Effector memory CD4-positive, alpha-beta T cell (primary cell): ENCODE measurements around the gene ANKRD39.

Source experiments
- DNase-seq, 3 donors: peaks; one replicate each; pipeline ENCODE4 v3.0.0-alpha.2; 2020
- H3K27ac ChIP-seq: 2 replicates; pipeline ENCODE4 v1.7.0; 2013; ENCODE audit warnings: mild to moderate bottlenecking, low read length, moderate library complexity; ENCODE audit not compliant: insufficient read depth, poor library complexity, severe bottlenecking
- H3K27me3 ChIP-seq: replicated peaks from 2 replicates; pipeline ENCODE4 v1.7.0; 2013; ENCODE audit warnings: mild to moderate bottlenecking, low read length; ENCODE audit not compliant: insufficient read depth, control insufficient read depth, poor library complexity, severe bottlenecking
- H3K36me3 ChIP-seq: 2 replicates; pipeline ENCODE4 v1.7.0; 2013; ENCODE audit warnings: mild to moderate bottlenecking, low read length, moderate library complexity; ENCODE audit not compliant: control insufficient read depth, insufficient read depth
- H3K4me1 ChIP-seq: 2 replicates; pipeline ENCODE4 v1.7.0; 2013; ENCODE audit warnings: low read length, mild to moderate bottlenecking; ENCODE audit not compliant: control insufficient read depth, insufficient read depth, poor library complexity, severe bottlenecking
- H3K4me3 ChIP-seq: 2 replicates; pipeline ENCODE4 v1.7.0; 2013; ENCODE audit warnings: low read length, low read depth, mild to moderate bottlenecking; ENCODE audit not compliant: insufficient read depth, poor library complexity, severe bottlenecking
- H3K9me3 ChIP-seq: 2 replicates; pipeline ENCODE4 v1.7.0; 2013; ENCODE audit warnings: mild to moderate bottlenecking, low read length, moderate library complexity; ENCODE audit not compliant: control insufficient read depth
- total RNA-seq, 3 donors: gene quantifications; one replicate each; lab custom pipeline; 2026; lab: John Stamatoyannopoulos, UW

ANKRD39 gene
- 3.0 to 5.6 (median 4.3) reads per million in 3 donors for total RNA-seq

GRCh38 chr2:96857667-96858372 lies at the start of gene ANKRD39:
TSS of gene ANKRD39 (minus strand) at chr2:96858016. CDS start at chr2:96857987, 29 bp downstream.
- Histone ChIP-seq H3K27me3 (no peaks in the 10 kb centered on the region), H3K36me3 (peaks cover 37% of the 10 kb centered on the region), H3K27ac (peak within 1 kb of the TSS; percentile 73), H3K4me3 (peak within 1 kb of the TSS; percentile 56), H3K4me1 (peaks cover 30% of the 10 kb centered on the region), H3K9me3 (no peaks in the 10 kb centered on the region)
- peak; percentile 96 for DNase-seq

- H3K27ac ChIP-seq = no peak overlapping the region
- no peak for DNase-seq
- no peak overlapping the region for H3K4me3 ChIP-seq
- no peaks in the 10 kb centered on the region for H3K27me3 ChIP-seq
- H3K36me3 ChIP-seq = no peaks in the 10 kb centered on the region
- peaks cover 2% of the 10 kb centered on the region for H3K4me1 ChIP-seq
- no peaks in the 10 kb centered on the region for H3K9me3 ChIP-seq
These were observed 48.9 kb upstream of the ANKRD39 start for GRCh38 chr2:96906729-96907114.

- no peaks in the 10 kb centered on the region for H3K9me3 ChIP-seq
- no peak overlapping the region for H3K27ac ChIP-seq
- H3K27me3 ChIP-seq = no peaks in the 10 kb centered on the region
- H3K4me3 ChIP-seq = no peak overlapping the region
- no peaks in the 10 kb centered on the region for H3K36me3 ChIP-seq
- H3K4me1 ChIP-seq = no peaks in the 10 kb centered on the region
- no peak for DNase-seq
These were observed 46.0 kb upstream of the ANKRD39 start for GRCh38 chr2:96903815-96904214.

- Histone ChIP-seq H3K36me3 (no peaks in the 10 kb centered on the region), H3K4me3 (no peak overlapping the region), H3K9me3 (no peaks in the 10 kb centered on the region), H3K4me1 (no peaks in the 10 kb centered on the region), H3K27ac (no peak overlapping the region), H3K27me3 (no peaks in the 10 kb centered on the region)
- DNase-seq = no peak
These were observed 45.5 kb upstream of the ANKRD39 start for GRCh38 chr2:96903318-96903717.

- Histone ChIP-seq H3K4me3 (no peak overlapping the region), H3K27ac (no peak overlapping the region), H3K27me3 (no peaks in the 10 kb centered on the region), H3K9me3 (no peaks in the 10 kb centered on the region), H3K4me1 (peaks cover 16% of the 10 kb centered on the region), H3K36me3 (no peaks in the 10 kb centered on the region)
- no peak for DNase-seq
These were observed 42.4 kb upstream of the ANKRD39 start for GRCh38 chr2:96900237-96900636.

- Histone ChIP-seq H3K4me1 (peaks cover 18% of the 10 kb centered on the region), H3K9me3 (no peaks in the 10 kb centered on the region), H3K27me3 (no peaks in the 10 kb centered on the region), H3K36me3 (no peaks in the 10 kb centered on the region), H3K4me3 (no peak overlapping the region), H3K27ac (no peak overlapping the region)
- no peak for DNase-seq
These were observed 41.6 kb upstream of the ANKRD39 start for GRCh38 chr2:96899413-96899741.

- H3K36me3 ChIP-seq = no peaks in the 10 kb centered on the region
- H3K4me1 ChIP-seq = peaks cover 18% of the 10 kb centered on the region
- no peak overlapping the region for H3K4me3 ChIP-seq
- no peak overlapping the region for H3K27ac ChIP-seq
- no peak for DNase-seq
- H3K27me3 ChIP-seq = no peaks in the 10 kb centered on the region
- no peaks in the 10 kb centered on the region for H3K9me3 ChIP-seq
These were observed 41.0 kb upstream of the ANKRD39 start for GRCh38 chr2:96898641-96899412.

GRCh38 chr2:96898135-96898505 lies 40.3 kb upstream of the ANKRD39 start:
- Histone ChIP-seq H3K4me3 (no peak overlapping the region), H3K36me3 (no peaks in the 10 kb centered on the region), H3K27me3 (no peaks in the 10 kb centered on the region), H3K4me1 (peaks cover 18% of the 10 kb centered on the region), H3K9me3 (no peaks in the 10 kb centered on the region), H3K27ac (no peak overlapping the region)
- no peak for DNase-seq

GRCh38 chr2:96897491-96898134 lies 39.8 kb upstream of the ANKRD39 start:
- Histone ChIP-seq H3K36me3 (no peaks in the 10 kb centered on the region), H3K27ac (no peak overlapping the region), H3K27me3 (no peaks in the 10 kb centered on the region), H3K4me3 (no peak overlapping the region), H3K4me1 (peaks cover 18% of the 10 kb centered on the region), H3K9me3 (no peaks in the 10 kb centered on the region)
- DNase-seq = no peak
